ENCODE measurements around the gene SPATA17.

The SPATA17 gene

DNA sequence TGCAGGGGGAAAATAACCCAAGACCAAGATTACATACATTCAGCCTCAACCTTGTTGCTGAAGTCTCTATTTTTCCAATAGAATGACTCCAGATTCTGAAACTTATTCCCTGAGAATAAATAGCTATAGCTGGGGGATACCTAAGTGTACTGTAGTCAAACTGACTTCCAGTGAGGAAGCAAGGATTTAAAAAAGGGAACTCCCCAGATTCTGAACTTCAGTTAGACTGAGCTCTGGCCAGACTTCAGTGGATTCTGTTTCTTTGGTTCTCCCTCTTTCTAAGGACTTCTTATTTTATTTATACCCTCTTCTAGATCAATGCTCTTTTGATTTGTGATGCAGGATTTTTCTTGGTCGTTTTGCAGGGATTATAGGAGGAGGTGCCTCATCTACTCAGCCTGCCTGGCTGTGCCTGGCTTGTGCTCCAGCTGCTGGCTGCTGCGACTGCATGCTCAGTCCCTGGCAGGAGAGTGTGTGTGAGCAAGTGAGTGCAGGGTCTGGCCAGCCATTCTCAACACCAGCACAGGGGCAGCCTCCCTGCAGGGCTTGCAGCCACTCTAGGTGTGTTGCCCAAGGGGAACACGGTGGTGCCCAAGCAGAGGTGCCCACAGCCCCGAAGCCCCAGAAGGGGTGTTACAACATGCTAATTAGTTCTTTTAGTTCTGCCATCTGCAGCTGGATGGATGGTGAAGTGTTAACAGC is 43.0 kb downstream of the SPATA17 start:
- CTCF ChIA-PET, result no interaction called here
- Histone ChIP-seq H3K4me1 (ENCODE audit: control insufficient read depth, insufficient read depth, low read length) (no peaks in the 10 kb centered on the region), H3K9me3 (ENCODE audit: control insufficient read depth, insufficient read depth, low read depth, low read length) (no peaks in the 10 kb centered on the region), H3K27ac (ENCODE audit: extremely low read depth, low read depth, low read length) (no peak overlapping the region), H3K36me3 (ENCODE audit: control insufficient read depth in 2 of 2, insufficient read depth in 1 of 2, low read length in 2 of 2) (no peaks in the 10 kb centered on the region), H3K4me3 (ENCODE audit: low read depth, low read length) (no peak overlapping the region)
- POLR2A ChIA-PET, result no interaction called here
- no peak for TF ChIP-seq ZNF654 (tag by site-specific recombination; IDR thresholded peaks at IDR 0.05; ENCODE audit: low read depth)
- TF ChIP-seq ZNF302 (tag by site-specific recombination; IDR thresholded peaks at IDR 0.05; ENCODE audit: low read depth), result no peak
- no peak for TF ChIP-seq ZNF350 (tag by site-specific recombination; IDR thresholded peaks at IDR 0.05)
- no peak for TF ChIP-seq ZNF777 (tag by site-specific recombination; IDR thresholded peaks at IDR 0.05; ENCODE audit: borderline replicate concordance)
- TF ChIP-seq ZNF416 (tag by site-specific recombination; IDR thresholded peaks at IDR 0.05), result no peak
- TF ChIP-seq KLF16 (tag by site-specific recombination; IDR thresholded peaks at IDR 0.05), result no peak
- no peak for TF ChIP-seq ZNF37A (tag by site-specific recombination; IDR thresholded peaks at IDR 0.05)
- TF ChIP-seq GLIS2 (tag by site-specific recombination; IDR thresholded peaks at IDR 0.05), result no peak
- no peak for TF ChIP-seq ZNF433 (tag by site-specific recombination; IDR thresholded peaks at IDR 0.05; ENCODE audit: low read depth)
- no peak for TF ChIP-seq ZNF404 (tag by site-specific recombination; IDR thresholded peaks at IDR 0.05)
- no peak for TF ChIP-seq SCRT2 (tag by site-specific recombination; IDR thresholded peaks at IDR 0.05)
- TF ChIP-seq, protein P1, sequence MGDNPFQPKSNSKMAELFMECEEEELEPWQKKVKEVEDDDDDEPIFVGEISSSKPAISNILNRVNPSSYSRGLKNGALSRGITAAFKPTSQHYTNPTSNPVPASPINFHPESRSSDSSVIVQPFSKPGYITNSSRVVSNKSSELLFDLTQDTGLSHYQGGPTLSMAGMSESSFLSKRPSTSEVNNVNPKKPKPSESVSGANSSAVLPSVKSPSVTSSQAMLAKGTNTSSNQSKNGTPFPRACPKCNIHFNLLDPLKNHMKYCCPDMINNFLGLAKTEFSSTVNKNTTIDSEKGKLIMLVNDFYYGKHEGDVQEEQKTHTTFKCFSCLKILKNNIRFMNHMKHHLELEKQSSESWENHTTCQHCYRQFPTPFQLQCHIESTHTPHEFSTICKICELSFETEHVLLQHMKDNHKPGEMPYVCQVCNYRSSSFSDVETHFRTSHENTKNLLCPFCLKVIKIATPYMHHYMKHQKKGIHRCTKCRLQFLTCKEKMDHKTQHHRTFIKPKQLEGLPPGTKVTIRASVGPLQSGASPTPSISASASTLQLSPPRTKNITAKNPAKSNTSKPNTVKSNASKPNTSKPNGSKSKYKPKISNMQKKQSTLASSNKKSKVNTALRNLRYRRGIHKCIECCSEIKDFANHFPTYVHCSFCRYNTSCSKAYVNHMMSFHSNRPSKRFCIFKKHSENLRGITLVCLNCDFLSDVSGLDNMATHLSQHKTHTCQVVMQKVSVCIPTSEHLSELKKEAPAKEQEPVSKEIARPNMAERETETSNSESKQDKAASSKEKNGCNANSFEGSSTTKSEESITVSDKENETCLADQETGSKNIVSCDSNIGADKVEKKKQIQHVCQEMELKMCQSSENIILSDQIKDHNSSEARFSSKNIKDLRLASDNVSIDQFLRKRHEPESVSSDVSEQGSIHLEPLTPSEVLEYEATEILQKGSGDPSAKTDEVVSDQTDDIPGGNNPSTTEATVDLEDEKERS (tag by site-specific recombination; IDR thresholded peaks at IDR 0.05), result no peak
- TF ChIP-seq, protein P2, sequence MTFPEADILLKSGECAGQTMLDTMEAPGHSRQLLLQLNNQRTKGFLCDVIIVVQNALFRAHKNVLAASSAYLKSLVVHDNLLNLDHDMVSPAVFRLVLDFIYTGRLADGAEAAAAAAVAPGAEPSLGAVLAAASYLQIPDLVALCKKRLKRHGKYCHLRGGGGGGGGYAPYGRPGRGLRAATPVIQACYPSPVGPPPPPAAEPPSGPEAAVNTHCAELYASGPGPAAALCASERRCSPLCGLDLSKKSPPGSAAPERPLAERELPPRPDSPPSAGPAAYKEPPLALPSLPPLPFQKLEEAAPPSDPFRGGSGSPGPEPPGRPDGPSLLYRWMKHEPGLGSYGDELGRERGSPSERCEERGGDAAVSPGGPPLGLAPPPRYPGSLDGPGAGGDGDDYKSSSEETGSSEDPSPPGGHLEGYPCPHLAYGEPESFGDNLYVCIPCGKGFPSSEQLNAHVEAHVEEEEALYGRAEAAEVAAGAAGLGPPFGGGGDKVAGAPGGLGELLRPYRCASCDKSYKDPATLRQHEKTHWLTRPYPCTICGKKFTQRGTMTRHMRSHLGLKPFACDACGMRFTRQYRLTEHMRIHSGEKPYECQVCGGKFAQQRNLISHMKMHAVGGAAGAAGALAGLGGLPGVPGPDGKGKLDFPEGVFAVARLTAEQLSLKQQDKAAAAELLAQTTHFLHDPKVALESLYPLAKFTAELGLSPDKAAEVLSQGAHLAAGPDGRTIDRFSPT (tag by site-specific recombination; IDR thresholded peaks at IDR 0.05), result no peak
- no peak for TF ChIP-seq ZNF184 (tag by site-specific recombination; IDR thresholded peaks at IDR 0.05)

DNA sequence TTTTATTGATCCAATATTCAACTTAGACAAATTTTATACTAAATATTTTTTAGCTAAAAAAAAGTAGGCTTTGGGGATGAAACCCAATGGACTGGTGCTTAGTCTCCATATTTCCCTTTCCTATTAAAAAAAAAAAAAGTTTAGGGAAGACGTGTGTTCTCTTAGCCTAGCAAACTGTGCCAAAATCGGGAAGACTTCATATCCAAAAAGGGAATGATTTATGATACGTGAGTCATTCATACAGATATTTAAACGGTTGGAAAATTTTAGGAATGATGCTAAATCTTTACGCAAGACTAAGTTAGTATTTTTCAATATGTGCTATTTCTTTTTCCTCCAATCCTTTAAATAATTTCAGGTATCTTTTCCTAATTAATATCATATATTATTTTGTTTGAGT is 50.7 kb downstream of the SPATA17 start:
- no peak overlapping the region for H3K27ac ChIP-seq (ENCODE audit: extremely low read depth, low read depth, low read length)
- CTCF ChIA-PET, result interaction anchor here (0.6 kb wide), 1 partner anchor 8 kb away, joined by 3 read pairs; no protein-coding TSS in a partner anchor
- TF ChIP-seq, protein P3, sequence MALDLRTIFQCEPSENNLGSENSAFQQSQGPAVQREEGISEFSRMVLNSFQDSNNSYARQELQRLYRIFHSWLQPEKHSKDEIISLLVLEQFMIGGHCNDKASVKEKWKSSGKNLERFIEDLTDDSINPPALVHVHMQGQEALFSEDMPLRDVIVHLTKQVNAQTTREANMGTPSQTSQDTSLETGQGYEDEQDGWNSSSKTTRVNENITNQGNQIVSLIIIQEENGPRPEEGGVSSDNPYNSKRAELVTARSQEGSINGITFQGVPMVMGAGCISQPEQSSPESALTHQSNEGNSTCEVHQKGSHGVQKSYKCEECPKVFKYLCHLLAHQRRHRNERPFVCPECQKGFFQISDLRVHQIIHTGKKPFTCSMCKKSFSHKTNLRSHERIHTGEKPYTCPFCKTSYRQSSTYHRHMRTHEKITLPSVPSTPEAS (tag by site-specific recombination; IDR thresholded peaks at IDR 0.05), result no peak
- TF ChIP-seq ZNF701 (tag by site-specific recombination; IDR thresholded peaks at IDR 0.05) (no peak), TCF7L2 (IDR thresholded peaks at IDR 0.05; ENCODE audit: borderline replicate concordance, low read depth, low read length) (no peak), ZNF132 (tag by site-specific recombination; IDR thresholded peaks at IDR 0.05; ENCODE audit: borderline replicate concordance) (no peak), ZNF221 (tag by site-specific recombination; IDR thresholded peaks at IDR 0.05; ENCODE audit: borderline replicate concordance) (no peak), KLF9 (tag by site-specific recombination; IDR thresholded peaks at IDR 0.05; ENCODE audit: low read depth) (no peak), KLF7 (tag by site-specific recombination; IDR thresholded peaks at IDR 0.05; ENCODE audit: borderline replicate concordance) (no peak), ZNF324 (tag by site-specific recombination; IDR thresholded peaks at IDR 0.05) (no peak), ZNF37A (tag by site-specific recombination; IDR thresholded peaks at IDR 0.05) (no peak)
- TF ChIP-seq, protein P4, sequence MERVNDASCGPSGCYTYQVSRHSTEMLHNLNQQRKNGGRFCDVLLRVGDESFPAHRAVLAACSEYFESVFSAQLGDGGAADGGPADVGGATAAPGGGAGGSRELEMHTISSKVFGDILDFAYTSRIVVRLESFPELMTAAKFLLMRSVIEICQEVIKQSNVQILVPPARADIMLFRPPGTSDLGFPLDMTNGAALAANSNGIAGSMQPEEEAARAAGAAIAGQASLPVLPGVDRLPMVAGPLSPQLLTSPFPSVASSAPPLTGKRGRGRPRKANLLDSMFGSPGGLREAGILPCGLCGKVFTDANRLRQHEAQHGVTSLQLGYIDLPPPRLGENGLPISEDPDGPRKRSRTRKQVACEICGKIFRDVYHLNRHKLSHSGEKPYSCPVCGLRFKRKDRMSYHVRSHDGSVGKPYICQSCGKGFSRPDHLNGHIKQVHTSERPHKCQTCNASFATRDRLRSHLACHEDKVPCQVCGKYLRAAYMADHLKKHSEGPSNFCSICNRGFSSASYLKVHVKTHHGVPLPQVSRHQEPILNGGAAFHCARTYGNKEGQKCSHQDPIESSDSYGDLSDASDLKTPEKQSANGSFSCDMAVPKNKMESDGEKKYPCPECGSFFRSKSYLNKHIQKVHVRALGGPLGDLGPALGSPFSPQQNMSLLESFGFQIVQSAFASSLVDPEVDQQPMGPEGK (tag by site-specific recombination; IDR thresholded peaks at IDR 0.05), result no peak
- POLR2A ChIA-PET, result no interaction called here
- H3K4me1 ChIP-seq (ENCODE audit: control insufficient read depth, insufficient read depth, low read length), result no peaks in the 10 kb centered on the region
- no peak overlapping the region for H3K4me3 ChIP-seq (ENCODE audit: low read depth, low read length)
- H3K9me3 ChIP-seq (ENCODE audit: control insufficient read depth, insufficient read depth, low read depth, low read length), result no peaks in the 10 kb centered on the region
- H3K36me3 ChIP-seq (ENCODE audit: control insufficient read depth in 2 of 2, insufficient read depth in 1 of 2, low read length in 2 of 2), result no peaks in the 10 kb centered on the region

Data from HEK293 (cell line).